Measurements from ENCODE around the gene CCNQ.

CCNQ gene

DNA sequence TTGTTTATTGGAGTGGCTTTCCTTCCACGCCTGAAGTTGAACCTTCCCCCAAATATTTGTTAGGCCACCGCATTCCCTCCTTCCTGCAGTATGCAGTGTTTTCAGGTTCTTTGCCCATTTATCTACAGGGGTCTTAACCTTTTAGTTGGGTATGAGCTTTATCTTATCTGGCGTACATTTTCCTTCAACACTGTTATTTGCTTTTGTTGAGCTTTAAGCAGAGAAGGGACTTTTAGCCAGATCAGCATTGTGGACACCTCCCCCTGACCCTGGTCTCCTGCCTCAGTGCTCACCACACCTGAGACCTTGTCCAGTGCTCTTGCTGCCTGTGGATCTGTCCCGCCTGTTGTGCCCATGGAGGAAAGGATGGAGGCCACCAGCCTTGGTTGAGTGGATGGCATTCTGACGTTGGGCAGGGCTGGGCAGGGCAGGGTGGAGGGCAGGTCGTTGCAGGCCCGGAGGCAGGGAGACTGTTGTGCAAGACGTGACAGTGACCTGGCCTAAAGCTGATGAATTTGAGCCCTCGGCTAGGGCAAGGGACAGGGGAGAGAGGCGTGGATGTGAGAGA is 47.1 kb upstream of the CCNQ start:
- no peaks in the 10 kb centered on the region for H3F3A ChIP-seq (ENCODE audit: control insufficient read depth, insufficient read depth)
- H3K4me2 ChIP-seq (ENCODE audit: low read length), result no peak overlapping the region
- H3K4me1 ChIP-seq (ENCODE audit: control insufficient read depth, low read length), result 0 out of 2 replicates have a peak, but pooled peaks cover 2% of the 10 kb centered on the region
- H3K79me2 ChIP-seq (ENCODE audit: control insufficient read depth, low read length), result no peaks in the 10 kb centered on the region
- no peak overlapping the region for H3K27ac ChIP-seq (ENCODE audit: low read depth, low read length)
- peaks cover 28% of the 10 kb centered on the region for H3K27me3 ChIP-seq (ENCODE audit: control insufficient read depth, low read length)
- no peaks in the 10 kb centered on the region for H3K9me3 ChIP-seq (ENCODE audit: control insufficient read depth, insufficient read depth, low read length)
- H3K9me2 ChIP-seq (replicated peaks; ENCODE audit: control insufficient read depth, low read length), result no peaks in the 10 kb centered on the region
- no peaks in the 10 kb centered on the region for H4K20me1 ChIP-seq (ENCODE audit: control insufficient read depth, insufficient read depth, low read depth, low read length)
- H3K4me3 ChIP-seq (ENCODE audit: low read length), result no peak overlapping the region
- no peaks in the 10 kb centered on the region for H3K36me3 ChIP-seq (ENCODE audit: control insufficient read depth, low read length)
- no peak for TF ChIP-seq EZH2phosphoT487 (IDR thresholded peaks at IDR 0.05; ENCODE audit: borderline replicate concordance, low read length)
- TF ChIP-seq, protein P1, sequence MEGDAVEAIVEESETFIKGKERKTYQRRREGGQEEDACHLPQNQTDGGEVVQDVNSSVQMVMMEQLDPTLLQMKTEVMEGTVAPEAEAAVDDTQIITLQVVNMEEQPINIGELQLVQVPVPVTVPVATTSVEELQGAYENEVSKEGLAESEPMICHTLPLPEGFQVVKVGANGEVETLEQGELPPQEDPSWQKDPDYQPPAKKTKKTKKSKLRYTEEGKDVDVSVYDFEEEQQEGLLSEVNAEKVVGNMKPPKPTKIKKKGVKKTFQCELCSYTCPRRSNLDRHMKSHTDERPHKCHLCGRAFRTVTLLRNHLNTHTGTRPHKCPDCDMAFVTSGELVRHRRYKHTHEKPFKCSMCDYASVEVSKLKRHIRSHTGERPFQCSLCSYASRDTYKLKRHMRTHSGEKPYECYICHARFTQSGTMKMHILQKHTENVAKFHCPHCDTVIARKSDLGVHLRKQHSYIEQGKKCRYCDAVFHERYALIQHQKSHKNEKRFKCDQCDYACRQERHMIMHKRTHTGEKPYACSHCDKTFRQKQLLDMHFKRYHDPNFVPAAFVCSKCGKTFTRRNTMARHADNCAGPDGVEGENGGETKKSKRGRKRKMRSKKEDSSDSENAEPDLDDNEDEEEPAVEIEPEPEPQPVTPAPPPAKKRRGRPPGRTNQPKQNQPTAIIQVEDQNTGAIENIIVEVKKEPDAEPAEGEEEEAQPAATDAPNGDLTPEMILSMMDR (IDR thresholded peaks at IDR 0.05; ENCODE audit: low read depth, low read length, poor library complexity, severe bottlenecking), result no peak

DNA sequence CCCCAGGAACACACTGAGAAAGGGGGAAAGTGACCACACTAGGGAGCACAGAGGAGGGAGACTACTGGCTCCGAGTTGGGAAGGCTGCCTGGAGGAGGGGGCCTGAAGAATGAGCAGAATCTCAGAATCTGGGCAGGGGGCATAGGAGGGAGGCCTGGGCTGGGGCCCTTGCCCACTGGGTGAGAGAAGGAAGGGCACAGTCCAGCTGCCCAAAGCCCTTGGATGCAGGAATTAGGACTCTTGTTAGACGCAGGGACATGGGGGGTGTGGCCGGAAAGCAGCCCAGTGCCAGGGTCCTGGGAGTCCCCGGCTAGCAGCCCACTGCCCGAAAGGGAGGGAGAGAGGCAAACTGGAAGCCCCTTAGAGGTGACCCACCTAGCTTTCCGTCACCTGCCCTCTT is 46.2 kb upstream of the CCNQ start:
- TF ChIP-seq EZH2phosphoT487 (IDR thresholded peaks at IDR 0.05; ENCODE audit: borderline replicate concordance, low read length), result no peak
- TF ChIP-seq, protein P1 (IDR thresholded peaks at IDR 0.05; ENCODE audit: low read depth, low read length, poor library complexity, severe bottlenecking), result no peak
- H3K4me2 ChIP-seq (ENCODE audit: low read length), result no peak overlapping the region
- H3K36me3 ChIP-seq (ENCODE audit: control insufficient read depth, low read length), result no peaks in the 10 kb centered on the region
- H3K79me2 ChIP-seq (ENCODE audit: control insufficient read depth, low read length), result no peaks in the 10 kb centered on the region
- H3K9me3 ChIP-seq (ENCODE audit: control insufficient read depth, insufficient read depth, low read length), result no peaks in the 10 kb centered on the region
- H4K20me1 ChIP-seq (ENCODE audit: control insufficient read depth, insufficient read depth, low read depth, low read length), result no peaks in the 10 kb centered on the region
- H3K9me2 ChIP-seq (replicated peaks; ENCODE audit: control insufficient read depth, low read length), result no peaks in the 10 kb centered on the region
- no peak overlapping the region for H3K4me3 ChIP-seq (ENCODE audit: low read length)
- peaks cover 28% of the 10 kb centered on the region for H3K27me3 ChIP-seq (ENCODE audit: control insufficient read depth, low read length)
- H3K4me1 ChIP-seq (ENCODE audit: control insufficient read depth, low read length), result 0 out of 2 replicates have a peak, but pooled peaks cover 2% of the 10 kb centered on the region
- no peaks in the 10 kb centered on the region for H3F3A ChIP-seq (ENCODE audit: control insufficient read depth, insufficient read depth)
- H3K27ac ChIP-seq (ENCODE audit: low read depth, low read length), result no peak overlapping the region

DNA sequence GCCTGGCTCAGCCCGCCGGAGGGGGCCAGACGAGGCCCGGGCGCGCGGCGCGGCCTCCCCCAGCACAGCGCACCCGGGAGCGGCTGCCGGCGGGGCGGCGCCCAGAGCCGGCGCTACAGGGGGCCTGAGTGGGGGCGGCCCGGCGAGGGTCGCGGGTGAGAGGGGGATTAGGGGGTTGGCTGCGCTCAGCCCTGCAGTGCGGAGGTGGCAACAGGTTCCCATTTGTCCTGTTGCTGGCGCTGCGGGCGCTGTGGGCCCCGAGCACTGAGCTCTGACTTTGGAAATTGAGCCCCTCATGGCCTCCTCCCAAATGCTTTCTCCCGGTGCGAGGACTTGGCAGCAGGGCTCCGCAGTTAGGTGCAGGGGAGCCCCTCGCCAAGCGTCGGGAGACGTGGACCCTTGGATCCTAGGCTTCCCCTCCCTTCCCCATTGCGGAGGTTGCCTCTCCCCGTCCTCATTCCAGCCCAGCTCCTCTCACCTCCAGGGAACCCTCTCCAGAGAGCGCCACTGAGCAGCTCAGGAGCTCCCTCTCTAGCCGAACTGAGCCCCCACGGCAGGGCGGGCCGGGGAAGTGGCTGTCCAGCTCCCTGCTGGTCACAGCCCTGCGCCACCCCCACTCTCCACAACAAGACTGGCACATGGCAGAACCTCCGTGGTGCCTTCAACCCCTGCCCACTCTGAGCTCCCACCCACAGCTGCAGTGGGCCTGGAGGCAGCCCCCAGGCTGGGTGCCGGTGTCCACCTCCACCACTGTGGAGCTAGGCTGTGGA is 45.6 kb upstream of the CCNQ start:
- Histone ChIP-seq H3F3A (ENCODE audit: control insufficient read depth, insufficient read depth) (no peaks in the 10 kb centered on the region), H3K79me2 (ENCODE audit: control insufficient read depth, low read length) (no peaks in the 10 kb centered on the region), H3K4me2 (ENCODE audit: low read length) (no peak overlapping the region), H3K9me2 (replicated peaks; ENCODE audit: control insufficient read depth, low read length) (no peaks in the 10 kb centered on the region), H4K20me1 (ENCODE audit: control insufficient read depth, insufficient read depth, low read depth, low read length) (no peaks in the 10 kb centered on the region), H3K27me3 (ENCODE audit: control insufficient read depth, low read length) (peaks cover 28% of the 10 kb centered on the region), H3K4me1 (ENCODE audit: control insufficient read depth, low read length) (0 out of 2 replicates have a peak, but pooled peaks cover 2% of the 10 kb centered on the region), H3K27ac (ENCODE audit: low read depth, low read length) (no peak overlapping the region), H3K9me3 (ENCODE audit: control insufficient read depth, insufficient read depth, low read length) (no peaks in the 10 kb centered on the region), H3K36me3 (ENCODE audit: control insufficient read depth, low read length) (no peaks in the 10 kb centered on the region), H3K4me3 (ENCODE audit: low read length) (no peak overlapping the region)
- TF ChIP-seq, protein P1 (IDR thresholded peaks at IDR 0.05; ENCODE audit: low read depth, low read length, poor library complexity, severe bottlenecking), result no peak
- TF ChIP-seq EZH2phosphoT487 (IDR thresholded peaks at IDR 0.05; ENCODE audit: borderline replicate concordance, low read length), result no peak

Data from DOHH2 (cell line).